ENCODE measurements around the gene DNAAF1. TPM values are rescaled to one million over a fixed set of nuclear protein-coding genes. Genes with fewer than 3 reads are reported as not detected.

Gene DNAAF1
- not detected in 2 replicates for total RNA-seq

DNA sequence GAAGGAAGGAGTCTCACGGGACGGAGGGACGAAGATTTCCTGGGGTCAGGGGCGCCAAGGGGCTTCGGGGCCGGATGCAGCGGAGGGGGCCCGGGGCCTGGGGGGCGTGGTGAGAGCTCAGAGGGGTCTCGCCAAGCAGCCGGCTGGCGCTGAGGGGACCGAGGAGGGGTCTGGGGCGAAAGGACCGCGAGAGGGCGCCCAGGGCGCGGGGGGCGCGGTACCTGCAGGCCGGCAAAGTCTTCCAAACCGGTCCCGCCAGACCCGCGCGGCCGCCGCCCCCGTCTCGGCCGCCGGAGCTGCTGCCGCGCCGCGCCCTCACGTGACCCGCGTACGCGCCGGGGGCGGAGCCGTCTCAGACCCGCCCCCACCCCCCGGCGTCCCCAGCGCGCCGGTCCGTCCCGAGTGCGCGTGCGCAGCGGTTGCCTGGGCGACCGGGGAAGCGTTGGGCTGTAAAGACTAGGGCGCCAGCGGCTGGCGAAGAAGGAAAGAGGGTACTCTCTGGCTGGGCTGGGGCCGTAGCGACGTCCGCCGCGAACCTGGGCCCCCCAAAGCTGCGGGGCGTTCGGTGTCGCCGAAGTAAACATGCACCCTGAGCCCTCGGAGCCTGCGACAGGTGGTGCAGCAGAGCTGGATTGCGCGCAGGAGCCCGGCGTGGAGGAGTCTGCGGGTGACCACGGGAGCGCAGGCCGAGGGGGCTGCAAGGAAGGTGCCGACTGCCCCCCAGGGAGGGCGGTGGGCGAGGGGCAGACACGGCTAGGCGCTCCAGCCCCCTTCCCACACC lies at the start of gene DNAAF1, which contains the start of gene HSDL1:
Gene DNAAF1, plus strand, starts transcription at position 450 of the 781 bp plus-strand sequence. Its CDS starts 133 bp downstream, at position 583.
Gene HSDL1, minus strand, starts transcription at position 319 of the 781 bp plus-strand sequence. CDS start 13,856 bp downstream, outside the sequence.

DNA sequence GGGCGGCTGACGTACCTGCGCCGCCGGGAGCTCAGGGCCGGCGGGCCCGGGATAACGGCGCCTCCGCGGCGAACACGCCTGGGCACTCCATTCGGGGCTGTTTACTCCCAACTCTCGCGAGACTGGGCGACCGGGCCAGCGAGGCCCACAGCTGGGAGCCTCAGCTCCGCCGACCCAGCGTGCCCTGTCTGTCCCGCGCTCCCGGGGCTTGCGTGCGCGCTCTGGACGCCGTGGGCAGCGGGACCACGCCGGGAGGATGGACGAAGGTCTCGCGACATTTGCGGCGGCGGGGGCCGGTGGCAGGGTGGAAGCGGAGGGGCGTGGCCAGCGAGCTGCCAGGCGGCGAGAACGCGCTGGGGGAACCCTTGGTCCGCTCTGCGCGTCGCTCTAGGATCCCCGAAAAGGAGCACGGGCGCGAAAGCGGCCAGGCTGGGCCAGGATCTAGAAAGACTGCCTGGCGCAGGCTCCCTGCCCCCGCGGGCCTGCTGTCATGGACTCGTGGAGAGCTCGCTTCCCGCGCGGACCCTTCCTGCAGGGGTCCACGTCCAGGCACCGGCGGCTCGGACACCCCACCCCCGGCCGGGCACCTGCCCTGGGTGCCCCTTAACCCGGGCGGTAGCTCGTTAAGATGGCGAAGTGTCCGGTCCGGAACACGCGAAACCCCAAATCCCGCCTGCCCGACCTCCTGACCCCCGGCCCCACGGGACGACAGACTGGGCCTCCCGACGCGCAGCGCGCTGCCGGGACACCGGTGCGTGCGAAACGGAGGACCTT lies 28.2 kb upstream of the DNAAF1 start, which contains the start of gene MBTPS1:
Gene MBTPS1, minus strand, starts transcription at position 223 of the 774 bp plus-strand sequence. CDS start 15,159 bp downstream, outside the sequence.

GRCh38 chr16:84186685-84187437 lies 41.8 kb downstream of the DNAAF1 start, which contains the start of gene TAF1C:
TAF1C (minus strand) TSS chr16:84187057; CDS start chr16:84184988, 2,069 bp downstream.

DNA sequence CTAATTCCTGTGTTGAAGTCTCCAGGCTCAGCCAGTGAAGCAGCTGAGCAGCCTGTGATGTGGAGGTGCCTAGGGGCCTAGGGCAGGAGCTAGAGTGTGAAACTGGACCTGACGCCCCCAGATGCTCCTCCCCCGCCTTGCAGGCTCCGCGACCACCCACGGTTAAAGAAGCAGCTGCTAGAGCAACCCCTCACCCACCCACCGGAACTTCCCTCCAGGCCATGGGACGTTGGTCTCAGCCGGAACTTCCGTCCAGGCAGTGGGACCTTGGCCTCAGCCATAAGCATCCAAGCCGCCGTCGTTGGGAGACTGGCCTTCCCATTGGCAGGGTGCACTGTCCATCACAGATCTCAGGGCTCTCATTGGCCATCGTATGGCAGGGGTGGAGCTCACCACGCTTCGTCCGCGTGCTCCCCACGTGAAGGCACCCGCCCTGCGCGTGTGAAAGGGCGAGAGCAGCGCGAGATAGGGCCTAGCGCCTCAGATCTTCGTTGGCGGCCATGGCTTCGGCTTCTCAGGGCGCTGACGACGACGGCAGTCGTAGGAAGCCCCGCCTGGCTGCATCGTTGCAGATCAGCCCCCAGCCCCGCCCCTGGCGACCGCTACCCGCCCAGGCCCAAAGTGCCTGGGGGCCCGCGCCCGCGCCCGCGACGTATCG lies 45.8 kb downstream of the DNAAF1 start, which contains the start of gene ADAD2:
Gene ADAD2, plus strand, starts transcription at position 427 of the 658 bp plus-strand sequence. Its CDS starts 74 bp downstream, at position 501.

Other genes with a start within 250 kb of the DNAAF1 start
- gene MLYCD, start 246.2 kb upstream of the DNAAF1 start, total RNA-seq, result 2.9 and 3.3 TPM in 2 replicates
- 2.1 and 3.1 TPM in 2 replicates for gene OSGIN1, start 192.1 kb upstream of the DNAAF1 start, total RNA-seq
- 0.47 TPM in 1 of 2 replicates, not detected in the other for gene NECAB2, start 177.1 kb upstream of the DNAAF1 start, total RNA-seq
- not detected in 2 replicates for gene SLC38A8, start 102.5 kb upstream of the DNAAF1 start, total RNA-seq
- gene MBTPS1, start 28.4 kb upstream of the DNAAF1 start, total RNA-seq, result 86.1 TPM in 2 replicates
- gene HSDL1, start 131 bp upstream of the DNAAF1 start, total RNA-seq, result 10.3 and 20.8 TPM in 2 replicates
- 9.6 and 13.1 TPM in 2 replicates for gene TAF1C, start 41.7 kb downstream of the DNAAF1 start, total RNA-seq
- gene ADAD2, start 45.8 kb downstream of the DNAAF1 start, total RNA-seq, result not detected in 2 replicates
- gene KCNG4, start 94.7 kb downstream of the DNAAF1 start, total RNA-seq, result not detected in 2 replicates
- 2.5 TPM in 1 of 2 replicates, not detected in the other for gene WFDC1, start 149.6 kb downstream of the DNAAF1 start, total RNA-seq
- not detected in 2 replicates for gene ATP2C2, start 223.2 kb downstream of the DNAAF1 start, total RNA-seq

Data from pericardium fibroblast (primary cell).